Peyer's patch (tissue), 4 donors: ENCODE data around the gene PFN3. TPM values are rescaled to one million over a fixed set of nuclear protein-coding genes. Genes with fewer than 3 reads are reported as not detected.

Experiments used
- DNase-seq, 3 donors: peaks; one replicate each; pipeline ENCODE4 v3.0.0-alpha.2; 2017 to 2019
- H3K27ac ChIP-seq, 4 donors: fragments of 200-600 bp; sonication (generic); one replicate each; pipeline ENCODE4 v1.5.1; 2016 to 2019
- H3K27me3 ChIP-seq, 2 donors: fragments of 200-600 bp; sonication (generic); one replicate each; pipeline ENCODE4 v1.5.1; 2019
- H3K36me3 ChIP-seq, 3 donors: fragments of 200-600 bp; sonication (generic); one replicate each; pipeline ENCODE4 v1.5.1; 2016 to 2019
- H3K4me1 ChIP-seq, 4 donors: fragments of 200-600 bp; sonication (generic); one replicate each; pipeline ENCODE4 v1.5.1; 2016 to 2019
- H3K4me3 ChIP-seq, 4 donors: fragments of 200-600 bp; sonication (generic); 1 replicate in 3 of 4; 2 replicates in 1 of 4; pipeline ENCODE4 v1.5.1; 2016 to 2019; ENCODE audit warnings: mild to moderate bottlenecking in 1 of 4
- H3K9me3 ChIP-seq, 4 donors: fragments of 200-600 bp; sonication (generic); one replicate each; pipeline ENCODE4 v1.5.1; 2016 to 2019; ENCODE audit warnings: mild to moderate bottlenecking in 1 of 4
- CTCF ChIP-seq, 6 experiments: fragments of 450-650 bp in 4 of 6; fragments of 200-600 bp in 2 of 6; sonication (generic) in 1 of 6; IDR thresholded peaks; one replicate each; pipeline ENCODE4 v1.5.1; 2017 to 2019; ENCODE audit warnings: antibody characterized with exemption in 6 of 6, mild to moderate bottlenecking in 3 of 6, moderate library complexity in 1 of 6
- POLR2A ChIP-seq, 2 donors: fragments of 450-650 bp; IDR thresholded peaks; one replicate each; pipeline ENCODE4 v1.5.1; 2017; ENCODE audit warnings: antibody characterized with exemption in 2 of 2, mild to moderate bottlenecking in 2 of 2, moderate library complexity in 2 of 2
- total RNA-seq, 4 donors: library from RNA; depleted of rRNA; stranded (reverse); fragments of >200 nt; gene quantifications; one replicate each; pipeline ENCODE4 v1.1.0, GENCODE V29; 2016

Gene PFN3
- total RNA-seq, 4 donors from 2014 or later: not detected

GRCh38 chr5:177359451-177359851, 41.0 kb downstream of the PFN3 start:
- no peaks in the 10 kb centered on the region for H3K27me3 ChIP-seq
- H3K4me3 ChIP-seq: peak overlapping the region in 2 of 4 donors; percentile 57 to 78
- TF ChIP-seq CTCF (IDR thresholded peaks at IDR 0.05) (no peak), POLR2A (IDR thresholded peaks at IDR 0.05) (no peak)
- peak overlapping the region in 1 of 4 donors; percentile 95 for H3K27ac ChIP-seq
- H3K9me3 ChIP-seq: no peaks in the 10 kb centered on the region
- H3K36me3 ChIP-seq: no peaks in the 10 kb centered on the region
- no peak for DNase-seq
- peaks cover 0 to 55% (median 37%) of the 10 kb centered on the region in 4 donors for H3K4me1 ChIP-seq

GRCh38 chr5:177358370-177358819, 42.1 kb downstream of the PFN3 start:
- Histone ChIP-seq H3K27me3 (no peaks in the 10 kb centered on the region), H3K4me3 (peak overlapping the region; percentile 53 to 78 (median 62)), H3K27ac (peak overlapping the region; percentile 48 to 95 (median 54)), H3K9me3 (no peaks in the 10 kb centered on the region), H3K36me3 (no peaks in the 10 kb centered on the region), H3K4me1 (peaks cover 0 to 46% (median 30%) of the 10 kb centered on the region in 4 donors)
- DNase-seq: no peak
- TF ChIP-seq POLR2A (IDR thresholded peaks at IDR 0.05) (no peak), CTCF (IDR thresholded peaks at IDR 0.05) (no peak)

GRCh38 chr5:177357459-177358351, 42.8 kb downstream of the PFN3 start, which contains the start of gene RGS14:
Gene RGS14 (plus strand): TSS chr5:177357924. CDS start chr5:177358025, 101 bp downstream.
- peaks cover 0 to 41% (median 27%) of the 10 kb centered on the region in 4 donors for H3K4me1 ChIP-seq
- H3K27ac ChIP-seq: peak within 1 kb of the TSS; percentile 51 to 95 (median 64)
- H3K36me3 ChIP-seq: no peaks in the 10 kb centered on the region
- H3K4me3 ChIP-seq: peak within 1 kb of the TSS; percentile 53 to 78 (median 62)
- peak in 2 of 3 donors; percentile 73 to 82 for DNase-seq
- TF ChIP-seq CTCF (IDR thresholded peaks at IDR 0.05): no peak
- peak in 1 of 2 donors; percentile 24 for TF ChIP-seq POLR2A (IDR thresholded peaks at IDR 0.05)
- H3K9me3 ChIP-seq: no peaks in the 10 kb centered on the region
- H3K27me3 ChIP-seq: no peaks in the 10 kb centered on the region

- Histone ChIP-seq H3K4me3 (peak overlapping the region in 2 of 4 donors; percentile 53 to 78), H3K27me3 (no peaks in the 10 kb centered on the region), H3K27ac (peak overlapping the region; percentile 51 to 95 (median 64)), H3K4me1 (peaks cover 0 to 35% (median 21%) of the 10 kb centered on the region in 4 donors), H3K36me3 (no peaks in the 10 kb centered on the region), H3K9me3 (no peaks in the 10 kb centered on the region)
- DNase-seq: no peak
- no peak for TF ChIP-seq POLR2A (IDR thresholded peaks at IDR 0.05)
- no peak for TF ChIP-seq CTCF (IDR thresholded peaks at IDR 0.05)
Observed at GRCh38 chr5:177357146-177357458, 43.4 kb downstream of the PFN3 start.

GRCh38 chr5:177356746-177357145, 43.7 kb downstream of the PFN3 start:
- no peaks in the 10 kb centered on the region for H3K36me3 ChIP-seq
- H3K4me1 ChIP-seq: peaks cover 0 to 32% (median 17%) of the 10 kb centered on the region in 4 donors
- TF ChIP-seq CTCF (IDR thresholded peaks at IDR 0.05): no peak
- TF ChIP-seq POLR2A (IDR thresholded peaks at IDR 0.05): no peak
- H3K27ac ChIP-seq: peak overlapping the region in 2 of 4 donors; percentile 73 to 95
- no peaks in the 10 kb centered on the region for H3K9me3 ChIP-seq
- no peak for DNase-seq
- no peaks in the 10 kb centered on the region for H3K27me3 ChIP-seq
- no peak overlapping the region for H3K4me3 ChIP-seq
